CD4-positive, alpha-beta T cell treated with Interleukin-21 for 1 hour (primary cell): ENCODE results near the gene ROBO3.

Experiments used
- DNase-seq: peaks from one replicate; pipeline ENCODE4 v3.0.0-alpha.2; 2020

ROBO3 gene

GRCh38 chr11:124893781-124894401 is 28.7 kb downstream of the ROBO3 start:
- DNase-seq = no peak

GRCh38 chr11:124894606-124895430 is 29.6 kb downstream of the ROBO3 start:
- DNase-seq = no peak

GRCh38 chr11:124895471-124895971 is 30.3 kb downstream of the ROBO3 start:
- DNase-seq = no peak

GRCh38 chr11:124896071-124896750 is 31.0 kb downstream of the ROBO3 start:
- DNase-seq = no peak

- DNase-seq = no peak
Measured at GRCh38 chr11:124896821-124897391, 31.7 kb downstream of the ROBO3 start.

- DNase-seq = no peak
Measured at GRCh38 chr11:124897674-124898262, 32.5 kb downstream of the ROBO3 start, which contains the start of gene ROBO4. TSS of gene ROBO4 (minus strand) at chr11:124897865. CDS start at chr11:124897795, 70 bp downstream.

- no peak for DNase-seq
Measured at GRCh38 chr11:124898263-124898680, 33.0 kb downstream of the ROBO3 start.

GRCh38 chr11:124898711-124899110 is 33.5 kb downstream of the ROBO3 start:
- no peak for DNase-seq

GRCh38 chr11:124899383-124900145 is 34.3 kb downstream of the ROBO3 start:
- no peak for DNase-seq

- no peak for DNase-seq
Measured at GRCh38 chr11:124900464-124900863, 35.2 kb downstream of the ROBO3 start.

GRCh38 chr11:124902616-124903015 is 37.4 kb downstream of the ROBO3 start:
- DNase-seq = no peak

- no peak for DNase-seq
Measured at GRCh38 chr11:124915541-124916369, 50.5 kb downstream of the ROBO3 start.

GRCh38 chr11:124916370-124916710 is 51.1 kb downstream of the ROBO3 start:
- DNase-seq = no peak

- DNase-seq = no peak
Measured at GRCh38 chr11:124917115-124917637, 51.9 kb downstream of the ROBO3 start.

GRCh38 chr11:124918950-124919349 is 53.7 kb downstream of the ROBO3 start, which contains the start of gene HEPN1:
TSS of gene HEPN1 (plus strand) at chr11:124919250.
- no peak for DNase-seq

- no peak for DNase-seq
Measured at GRCh38 chr11:124919898-124920297, 54.7 kb downstream of the ROBO3 start.

GRCh38 chr11:124920356-124920755 is 55.1 kb downstream of the ROBO3 start:
- DNase-seq = no peak

- peak; percentile 85 for DNase-seq
Measured at GRCh38 chr11:124920870-124921609, 55.8 kb downstream of the ROBO3 start.

GRCh38 chr11:124922831-124923230 is 57.6 kb downstream of the ROBO3 start:
- DNase-seq = no peak

- peak; percentile 14 for DNase-seq
Measured at GRCh38 chr11:124923296-124923695, 58.1 kb downstream of the ROBO3 start.
